HepG2 (cell line): ENCODE data around the gene GCN1. TPM values are rescaled to one million over a fixed set of nuclear protein-coding genes. Genes with fewer than 3 reads are reported as not detected.

Experiments used
- ATAC-seq: fragments of 200-7000 bp; cut with Tn5 transposase; 3 replicates; pipeline ENCODE4 v1.9.1; 2020; ENCODE audit warnings: mild to moderate bottlenecking, moderate library complexity
- BruUV-seq: library from RNA; stranded (reverse); fragments of 400-500 nt; replicated peaks from 2 replicates; lab custom pipeline; 2021; lab: Mats Ljungman, UMichigan
- CTCF ChIA-PET: fragments of 300-600 bp; formaldehyde crosslinking; extraction: SDS; loops from one replicate; lab custom pipeline; 2021; ENCODE audit warnings: low total read pairs, inconsistent platforms, low intra/inter-chr PET ratio; lab: Yijun Ruan, JAX
- POLR2A ChIA-PET: fragments of 350-600 bp; sonication (Branson Sonifier 250); formaldehyde crosslinking; loops from one replicate; lab custom pipeline; 2020; ENCODE audit warnings: antibody characterized with exemption, inconsistent platforms; lab: Yijun Ruan, JAX
- DNase-seq: peaks from one replicate; pipeline ENCODE4 v3.0.0-alpha.2; 2015; ENCODE audit warnings: low spot score
- FAIRE-seq: peaks from 3 replicates; lab custom pipeline; 2011; peaks lifted over from hg19 to GRCh38; lab: Jason Lieb, UNC
- H2AFZ ChIP-seq: one replicate; pipeline ENCODE4 v1.6.1; 2011; ENCODE audit warnings: low read length, inconsistent platforms
- H3K27ac ChIP-seq: fragments of 300-600 bp; 3 replicates; pipeline ENCODE4 v1.8.0; 2011; ENCODE audit warnings: mixed run types, mild to moderate bottlenecking, mixed read lengths, low read length, inconsistent platforms; ENCODE audit not compliant: insufficient read depth; ENCODE audit errors: extremely low read length
- H3K27me3 ChIP-seq, 2 experiments: fragments of 200-600 bp in 1 of 2; 2 replicates in 1 of 2; 3 replicates in 1 of 2; pipeline versions ENCODE4 v1.6.0 to v1.8.0; 2011; ENCODE audit warnings: low read length in 2 of 2, mild to moderate bottlenecking in 2 of 2, moderate library complexity in 2 of 2, inconsistent platforms in 1 of 2; ENCODE audit not compliant: insufficient read depth in 2 of 2, control insufficient read depth in 1 of 2
- H3K36me3 ChIP-seq, 2 experiments: fragments of 200-600 bp in 1 of 2; replicated peaks in 1 of 2; 2 replicates in 1 of 2; 3 replicates in 1 of 2; pipeline versions ENCODE4 v1.5.1 to v1.8.0; 2011; ENCODE audit warnings: low read length in 2 of 2, inconsistent platforms in 1 of 2; ENCODE audit not compliant: insufficient read depth in 2 of 2, control insufficient read depth in 1 of 2
- H3K4me1 ChIP-seq: 2 replicates; pipeline ENCODE4 v1.5.1; 2012; ENCODE audit warnings: low read length, inconsistent platforms; ENCODE audit not compliant: insufficient read depth
- H3K4me2 ChIP-seq: 2 replicates; pipeline ENCODE4 v1.6.0; 2011; ENCODE audit warnings: low read depth, low read length, inconsistent platforms
- H3K4me3 ChIP-seq, 3 experiments: fragments of 200-600 bp in 1 of 3; sonication (generic), shearing (Covaris generic) in 1 of 3; replicated peaks in 1 of 3; 2 replicates each; pipeline ENCODE4 v1.5.1; 2011 to 2016; ENCODE audit warnings: low read length in 3 of 3, inconsistent platforms in 2 of 3, low read depth in 2 of 3, mild to moderate bottlenecking in 2 of 3, control low read depth in 1 of 3, mixed read lengths in 1 of 3; ENCODE audit not compliant: insufficient read depth in 1 of 3
- H3K79me2 ChIP-seq: one replicate; pipeline ENCODE4 v1.6.1; 2011; ENCODE audit warnings: low read length, inconsistent platforms; ENCODE audit not compliant: insufficient read depth
- H3K9ac ChIP-seq: 2 replicates; pipeline ENCODE4 v1.6.0; 2011; ENCODE audit warnings: mild to moderate bottlenecking, low read depth, low read length, inconsistent platforms; ENCODE audit not compliant: insufficient read depth
- H3K9me3 ChIP-seq: 2 replicates; pipeline ENCODE4 v1.5.1; 2012; ENCODE audit warnings: mild to moderate bottlenecking, low read length
- H4K20me1 ChIP-seq: 2 replicates; pipeline ENCODE4 v1.6.0; 2011; ENCODE audit warnings: inconsistent platforms, mild to moderate bottlenecking, low read length, moderate library complexity; ENCODE audit not compliant: insufficient read depth
- AGO2 ChIP-seq: fragments of 200-400 bp; formaldehyde crosslinking; optimal IDR thresholded peaks from 2 replicates; pipeline ENCODE3; 2017; ENCODE audit warnings: mild to moderate bottlenecking, low read depth, low read length, moderate library complexity
- CCAR2 ChIP-seq: fragments of 200-400 bp; formaldehyde crosslinking; optimal IDR thresholded peaks from 2 replicates; pipeline ENCODE3; 2018; ENCODE audit warnings: low read depth, mild to moderate bottlenecking, low read length, moderate library complexity
- REL ChIP-seq: sonication (generic); formaldehyde crosslinking; conservative IDR thresholded peaks from 2 replicates; pipeline ENCODE4 v1.8.0; 2022; ENCODE audit warnings: mild to moderate bottlenecking, missing genetic modification reagents, moderate library complexity
- RNF2 ChIP-seq: fragments of 450-650 bp; conservative IDR thresholded peaks from 2 replicates; pipeline ENCODE4 v1.6.1; 2016; ENCODE audit warnings: low read depth
- XBP1 ChIP-seq: sonication (generic); formaldehyde crosslinking; IDR thresholded peaks from 2 replicates; pipeline ENCODE4 v1.5.0; 2020; ENCODE audit warnings: missing genetic modification reagents
- ZNF737 ChIP-seq: sonication (generic); formaldehyde crosslinking; IDR thresholded peaks from 2 replicates; pipeline ENCODE4 v1.5.0; 2020; ENCODE audit warnings: missing genetic modification reagents, mild to moderate bottlenecking, borderline replicate concordance
- WGBS: methylation state at CpG from one replicate; pipeline ENCODE4 v1.1.6; 2017; ENCODE audit warnings: low lambda C conversion rate; 5-methylcytosine and 5-hydroxymethylcytosine counted together
- in situ Hi-C: cut with HindIII; loops from 2 replicates; pipeline ENCODE4 v1.10.0; 2017; ENCODE audit warnings: low pct_unique_long_range_greater_than_20kb; ENCODE audit not compliant: extremely low pct_ligation_motif_present
- intact Hi-C: fragments of 100-400 bp; cut with micrococcal nuclease; formaldehyde crosslinking; loops from one replicate; pipeline ENCODE4 v1.10.0; 2022; ENCODE audit not compliant: unreplicated experiment
- polyA plus RNA-seq, 8 experiments: library from polyadenylated mRNA; depleted of rRNA in 3 of 8; stranded (reverse) in 7 of 8; unstranded in 1 of 8; fragments of >200 nt; fragmentation: Illumina TruSeq in 4 of 8; extraction: Trizol in 4 of 8; gene quantifications; 2 replicates each; pipeline versions ENCODE4 v1.2.1 to v1.2.3, GENCODE V29; 2011 to 2016; ENCODE audit warnings: low read depth in 4 of 8, missing spikeins in 1 of 8, mixed read lengths in 1 of 8; ENCODE audit not compliant: insufficient read depth in 1 of 8
- total RNA-seq, 5 experiments: library from RNA; depleted of rRNA; stranded (reverse); fragments of >200 nt; fragmentation: Illumina TruSeq; extraction: Trizol; gene quantifications; 2 replicates each; pipeline ENCODE4 v1.2.3, GENCODE V29; 2016; ENCODE audit warnings: low read depth in 1 of 5
- TF ChIP-seq, protein P1 (sequence below): sonication (generic); formaldehyde crosslinking; IDR thresholded peaks from 2 replicates; pipeline ENCODE4 v1.4.0; 2020; ENCODE audit warnings: missing genetic modification reagents
- TF ChIP-seq, protein P2 (sequence below): sonication (generic); formaldehyde crosslinking; IDR thresholded peaks from 2 replicates; pipeline ENCODE4 v1.8.0; 2022; ENCODE audit warnings: mild to moderate bottlenecking, missing genetic modification reagents, moderate library complexity

GCN1 gene
- total and polyA plus RNA-seq, 2 of the 13 experiments (the other 11 are each of a cell fraction or from before 2014, with no cell fraction given): 58.2 to 83.0 TPM

GRCh38 chr12:120091371-120092090 is 103.0 kb downstream of the GCN1 start (continued):
- TF ChIP-seq, protein P1, sequence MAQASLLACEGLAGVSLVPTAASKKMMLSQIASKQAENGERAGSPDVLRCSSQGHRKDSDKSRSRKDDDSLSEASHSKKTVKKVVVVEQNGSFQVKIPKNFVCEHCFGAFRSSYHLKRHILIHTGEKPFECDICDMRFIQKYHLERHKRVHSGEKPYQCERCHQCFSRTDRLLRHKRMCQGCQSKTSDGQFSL: no peak
- TF ChIP-seq CCAR2: no peak
- TF ChIP-seq XBP1 (CRISPR knock-in tag): no peak
- TF ChIP-seq, protein P2, sequence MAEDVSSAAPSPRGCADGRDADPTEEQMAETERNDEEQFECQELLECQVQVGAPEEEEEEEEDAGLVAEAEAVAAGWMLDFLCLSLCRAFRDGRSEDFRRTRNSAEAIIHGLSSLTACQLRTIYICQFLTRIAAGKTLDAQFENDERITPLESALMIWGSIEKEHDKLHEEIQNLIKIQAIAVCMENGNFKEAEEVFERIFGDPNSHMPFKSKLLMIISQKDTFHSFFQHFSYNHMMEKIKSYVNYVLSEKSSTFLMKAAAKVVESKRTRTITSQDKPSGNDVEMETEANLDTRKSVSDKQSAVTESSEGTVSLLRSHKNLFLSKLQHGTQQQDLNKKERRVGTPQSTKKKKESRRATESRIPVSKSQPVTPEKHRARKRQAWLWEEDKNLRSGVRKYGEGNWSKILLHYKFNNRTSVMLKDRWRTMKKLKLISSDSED (CRISPR knock-in tag): no peak

DNA sequence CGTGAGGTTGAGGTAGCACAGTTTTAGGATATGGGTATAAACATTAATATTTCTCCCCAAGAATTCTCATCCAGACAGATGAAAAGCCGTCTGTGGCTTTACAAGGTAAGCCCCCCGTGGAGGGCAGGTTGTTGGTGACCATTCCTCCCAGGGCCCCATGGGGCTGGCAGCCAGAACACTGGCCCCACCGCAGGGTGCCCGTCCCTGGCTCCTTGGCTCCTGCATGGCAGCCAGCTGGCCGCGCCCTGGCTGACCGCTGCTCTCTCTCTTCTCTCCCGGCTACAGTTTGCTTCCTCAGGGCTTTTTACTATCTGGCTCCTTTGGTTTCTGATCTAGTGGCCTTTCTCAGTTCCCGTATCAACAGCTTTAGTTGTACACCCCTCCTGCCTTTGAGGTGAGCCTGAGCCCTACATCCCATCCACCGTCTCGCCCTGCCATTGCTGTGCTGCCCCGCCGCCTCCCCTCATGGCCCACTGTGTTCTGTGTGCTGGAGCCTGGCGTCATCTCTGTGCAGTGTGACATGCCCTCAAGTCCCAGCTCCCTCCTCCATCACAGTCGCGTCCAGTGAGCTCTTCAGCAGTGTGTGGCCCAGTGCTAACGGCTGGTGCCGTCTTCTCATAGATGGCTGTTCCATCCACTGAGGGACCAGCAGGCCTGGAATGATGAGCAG is 103.8 kb downstream of the GCN1 start:
- DNase-seq (no peak), FAIRE-seq (no peak), ATAC-seq (no peak)
- no peaks in the 10 kb centered on the region for H3K27me3 ChIP-seq
- no peaks in the 10 kb centered on the region; a peak in 1 of 5 replicates for H3K36me3 ChIP-seq
- no peak overlapping the region for H3K9ac ChIP-seq
- CTCF ChIA-PET: no interaction called here
- H2AFZ ChIP-seq: no peak overlapping the region
- TF ChIP-seq AGO2 (peak; percentile 67), ZNF737 (CRISPR knock-in tag) (no peak), REL (CRISPR knock-in tag) (no peak), RNF2 (no peak)
- no peak overlapping the region for H3K4me3 ChIP-seq
- no peak overlapping the region for H3K27ac ChIP-seq
- no peak overlapping the region for H3K4me2 ChIP-seq
- intact Hi-C loops (no loop called here), in situ Hi-C loops (no loop called here)
- WGBS: 96% methylated on average over 15 of the region's 19 CpGs
- no peaks in the 10 kb centered on the region for H3K79me2 ChIP-seq
- POLR2A ChIA-PET: no interaction called here
- peaks cover 36% of the 10 kb centered on the region for H3K4me1 ChIP-seq
- BruUV-seq: no TSS peak
- no peaks in the 10 kb centered on the region for H3K9me3 ChIP-seq
- H4K20me1 ChIP-seq: no peaks in the 10 kb centered on the region; the same call in 1 of the 2 replicates
